Measurements from ENCODE around the gene KCNG2.

KCNG2 gene

GRCh38 chr18:79800371-79801180 is 2.8 kb downstream of the KCNG2 start:
- DNase-seq, result no peak

- no peak for DNase-seq
Observed at GRCh38 chr18:79801217-79801616, 3.5 kb downstream of the KCNG2 start.

- no peak for DNase-seq
Observed at GRCh38 chr18:79801641-79802040, 3.9 kb downstream of the KCNG2 start.

DNA sequence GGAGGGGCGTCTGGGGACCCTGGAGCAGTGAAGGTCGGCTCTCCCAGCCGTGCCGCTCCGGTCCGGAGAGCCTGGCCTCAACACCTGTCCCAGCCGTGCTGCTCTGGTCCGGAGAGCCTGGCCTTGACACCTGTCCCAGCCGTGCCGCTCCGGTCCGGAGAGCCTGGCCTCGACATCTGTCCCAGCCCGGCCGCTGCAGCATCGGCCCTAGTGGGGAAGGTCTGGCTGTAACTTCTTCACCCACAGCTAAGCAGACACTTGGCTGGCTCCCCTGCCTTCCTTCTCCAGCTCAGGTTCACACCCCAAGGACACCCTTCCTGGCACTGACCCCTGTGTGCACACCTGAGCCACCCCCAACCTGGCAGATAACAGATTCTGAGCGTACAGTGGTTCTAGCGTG is 4.6 kb downstream of the KCNG2 start:
- DNase-seq, result no peak

DNA sequence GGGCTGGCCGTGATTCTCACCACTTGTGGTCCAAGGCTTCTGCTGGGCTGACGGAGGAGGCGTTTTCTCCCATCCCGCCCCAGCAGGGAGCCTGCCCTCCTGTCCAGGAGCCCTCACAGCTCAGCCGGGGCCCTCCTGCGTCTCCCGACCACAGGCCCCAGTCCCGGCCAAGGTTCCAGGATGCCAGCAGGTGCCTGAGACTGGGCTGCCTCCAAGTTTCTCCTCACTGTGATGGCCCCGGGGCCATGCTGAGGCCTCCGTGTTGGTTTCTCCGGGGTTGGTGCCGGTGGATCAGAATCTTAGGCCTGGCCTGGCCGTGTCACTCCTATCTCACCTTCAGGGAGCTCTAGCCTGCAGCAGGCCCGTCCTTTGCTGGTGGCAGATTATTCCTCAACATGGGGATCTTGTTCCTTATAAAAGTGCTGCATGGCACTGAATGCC is 5.9 kb downstream of the KCNG2 start:
- no peak for DNase-seq

GRCh38 chr18:79804130-79804787 is 6.5 kb downstream of the KCNG2 start:
- no peak for DNase-seq

- no peak for DNase-seq
Observed at GRCh38 chr18:79805211-79805887, 7.6 kb downstream of the KCNG2 start.

GRCh38 chr18:79805926-79806487 is 8.3 kb downstream of the KCNG2 start:
- no peak for DNase-seq

DNA sequence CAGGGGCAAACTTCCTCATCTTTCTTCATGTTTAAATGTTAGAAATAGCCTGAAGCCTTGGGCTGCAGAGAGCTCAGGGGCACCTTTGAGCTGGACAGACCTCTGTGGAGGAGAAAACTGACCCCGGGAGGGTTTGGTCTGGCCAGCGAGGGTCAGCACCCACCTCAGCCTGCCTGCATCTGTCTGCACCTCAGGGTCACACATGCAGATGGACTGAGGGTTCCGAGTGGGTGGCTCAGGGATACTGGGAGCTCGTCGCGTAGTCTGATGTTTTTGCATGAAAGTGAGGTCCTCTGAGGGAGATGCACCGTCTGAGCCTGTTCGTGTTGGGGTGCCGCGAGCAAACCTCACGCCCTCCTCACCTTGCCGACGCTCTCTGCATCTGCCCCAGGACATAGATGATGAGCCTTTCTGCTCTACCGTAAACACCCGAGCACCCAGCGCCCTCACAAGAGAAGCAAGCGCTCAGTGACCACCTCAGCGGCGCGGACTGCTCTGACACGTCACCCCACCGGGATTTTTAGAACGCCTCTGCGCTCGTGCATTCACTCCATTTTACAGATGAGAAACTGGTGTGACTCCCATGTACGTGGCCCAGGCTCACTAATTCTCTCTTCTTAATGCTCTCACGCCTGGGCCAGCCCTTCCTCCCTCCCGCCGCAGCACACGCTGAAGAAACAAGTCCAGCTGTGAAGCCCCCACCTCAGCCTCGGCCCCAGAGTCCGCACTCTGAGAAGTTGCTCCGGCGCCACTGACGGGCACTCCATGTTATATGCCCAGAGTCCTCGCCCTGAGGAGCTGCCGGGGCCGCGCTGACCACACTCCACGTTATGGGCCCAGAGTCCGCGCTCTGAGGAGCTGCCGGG is 9.5 kb downstream of the KCNG2 start:
- no peak for DNase-seq

DNA sequence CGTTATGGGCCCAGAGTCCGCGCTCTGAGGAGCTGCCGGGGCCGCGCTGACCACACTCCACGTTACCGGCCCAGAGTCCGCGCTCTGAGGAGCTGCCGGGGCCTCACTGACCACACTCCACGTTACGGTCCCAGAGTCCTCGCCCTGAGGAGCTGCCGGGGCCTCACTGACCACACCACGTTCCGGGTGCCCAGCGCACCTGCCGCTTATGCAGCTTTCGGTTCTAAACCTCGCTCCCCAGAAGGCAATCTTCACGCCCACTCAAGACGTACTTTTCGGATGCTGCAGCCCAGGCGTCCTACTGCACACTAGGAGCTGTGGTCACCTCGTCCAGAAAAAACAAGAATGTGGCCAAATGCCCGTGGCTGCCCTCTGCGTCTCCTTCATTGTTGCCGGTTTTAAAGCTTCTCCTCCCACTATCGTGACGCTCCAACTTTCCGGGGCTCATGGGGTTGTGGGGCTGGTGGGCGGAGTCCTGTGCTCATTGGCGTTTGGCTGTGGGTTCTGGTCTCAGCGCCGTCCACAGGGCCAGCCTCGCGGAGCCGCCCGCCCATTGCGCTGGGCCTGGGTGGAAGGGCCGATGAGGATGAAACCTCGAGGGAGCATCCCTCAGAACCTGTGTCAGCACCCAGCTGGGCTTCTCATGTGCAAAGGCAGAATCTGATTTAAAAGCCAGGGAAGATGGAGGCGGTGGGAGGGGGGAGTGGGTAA is 11.9 kb downstream of the KCNG2 start:
- DNase-seq, result no peak

DNA sequence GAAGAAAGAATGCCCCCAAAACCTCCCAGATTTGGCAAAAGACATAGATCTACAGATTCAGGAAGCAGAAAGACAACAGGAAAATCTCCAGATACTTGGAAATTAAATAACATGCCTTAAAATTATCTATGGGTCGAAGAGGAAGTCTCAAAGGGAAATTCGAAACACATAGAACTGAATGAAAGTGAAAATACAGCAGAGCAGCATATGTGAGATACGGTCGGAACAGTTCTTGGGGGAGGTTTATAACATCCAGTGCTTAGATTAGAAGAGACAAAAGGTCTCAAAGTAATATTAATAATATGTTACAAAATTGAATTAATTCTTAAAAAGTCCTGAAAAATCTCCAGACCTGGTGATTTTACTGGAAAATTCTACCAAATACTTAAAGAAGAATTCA is 14.3 kb downstream of the KCNG2 start:
- DNase-seq, result no peak

DNA sequence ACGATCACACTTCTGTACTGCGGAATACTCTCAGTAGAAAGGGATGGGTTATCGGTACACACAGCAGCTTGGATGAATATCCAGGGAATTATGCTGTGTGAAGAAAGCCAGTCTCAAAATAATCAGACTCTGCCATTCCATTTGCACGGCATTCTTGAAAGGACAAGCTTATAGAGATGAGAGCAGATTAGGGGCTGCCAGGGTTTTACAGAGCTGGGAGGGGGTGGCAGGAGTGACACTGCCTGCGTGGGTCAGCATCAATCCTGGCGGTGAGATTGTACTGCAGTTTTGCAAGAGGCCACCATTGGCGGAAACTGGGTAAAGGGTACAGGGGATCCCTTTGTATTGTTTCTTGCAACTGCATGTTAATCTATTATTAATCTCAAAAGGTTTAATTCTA is 16.6 kb downstream of the KCNG2 start:
- no peak for DNase-seq

- no peak for DNase-seq
Observed at GRCh38 chr18:79815657-79816056, 17.9 kb downstream of the KCNG2 start.

DNA sequence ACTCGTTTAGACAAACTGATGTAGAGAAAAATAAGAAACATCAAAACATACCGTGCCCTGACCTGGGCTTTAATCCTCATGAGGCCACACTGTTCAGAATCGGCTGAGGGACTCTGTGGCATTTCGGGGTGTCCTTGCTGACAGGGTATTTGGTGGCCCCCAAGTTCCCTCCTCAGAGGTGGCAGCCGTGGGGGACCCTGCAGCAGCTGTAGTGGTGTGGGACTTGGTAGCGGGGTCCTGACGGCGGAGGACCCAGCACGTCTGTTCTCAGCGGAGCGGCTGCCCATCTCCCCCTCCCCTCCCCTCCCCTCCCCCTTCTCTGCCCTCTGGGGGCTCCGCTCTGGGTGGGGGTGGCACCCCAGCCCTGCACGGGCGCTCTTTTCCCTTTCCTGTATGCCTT is 18.4 kb downstream of the KCNG2 start:
- DNase-seq, result no peak

DNA sequence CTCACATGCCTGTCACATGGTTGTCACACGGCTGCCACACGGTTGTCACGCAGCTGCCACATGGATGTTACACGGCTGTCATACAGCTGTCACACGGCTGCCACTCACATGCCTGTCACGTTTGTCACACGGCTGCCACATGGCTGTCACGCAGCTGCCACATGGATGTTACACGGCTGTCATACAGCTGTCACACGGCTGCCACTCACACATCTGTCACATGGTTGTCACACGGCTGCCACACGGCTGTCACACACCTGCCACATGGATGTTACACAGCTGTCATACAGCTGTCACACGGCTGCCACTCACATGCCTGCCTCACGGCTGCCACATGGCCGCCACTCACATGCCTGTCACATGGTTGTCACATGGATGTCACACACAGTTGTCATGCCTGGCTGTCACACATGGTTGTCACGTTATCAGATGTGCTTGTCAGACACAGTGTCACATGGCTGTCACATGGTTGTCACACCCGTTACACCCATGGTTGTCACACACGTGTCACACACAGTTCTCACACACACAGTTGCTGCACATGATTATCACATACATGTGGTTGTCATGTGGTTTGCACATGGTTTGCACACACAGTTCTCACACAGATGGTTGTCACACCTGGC is 19.4 kb downstream of the KCNG2 start:
- DNase-seq, result no peak

DNA sequence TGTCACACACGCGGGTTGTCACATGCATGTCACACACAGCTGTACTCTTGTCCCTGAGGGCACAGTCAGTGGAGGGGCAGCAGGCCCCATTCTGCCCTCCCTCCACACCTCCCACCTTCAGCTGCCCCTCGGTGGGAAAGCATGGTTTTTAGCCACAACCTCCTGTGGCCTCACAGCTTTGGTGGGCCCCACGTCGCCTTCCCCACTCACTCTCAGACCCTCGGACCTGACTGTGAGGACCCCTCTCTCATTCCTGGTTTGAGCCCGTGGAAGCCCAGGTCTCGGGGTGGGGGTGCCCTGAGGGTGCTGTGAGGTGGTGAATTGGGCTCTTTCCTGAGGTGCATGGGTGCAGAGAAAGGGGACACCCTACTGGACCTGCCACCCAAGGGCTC is 19.9 kb downstream of the KCNG2 start:
- no peak for DNase-seq

GRCh38 chr18:79818036-79818435 is 20.3 kb downstream of the KCNG2 start:
- no peak for DNase-seq

DNA sequence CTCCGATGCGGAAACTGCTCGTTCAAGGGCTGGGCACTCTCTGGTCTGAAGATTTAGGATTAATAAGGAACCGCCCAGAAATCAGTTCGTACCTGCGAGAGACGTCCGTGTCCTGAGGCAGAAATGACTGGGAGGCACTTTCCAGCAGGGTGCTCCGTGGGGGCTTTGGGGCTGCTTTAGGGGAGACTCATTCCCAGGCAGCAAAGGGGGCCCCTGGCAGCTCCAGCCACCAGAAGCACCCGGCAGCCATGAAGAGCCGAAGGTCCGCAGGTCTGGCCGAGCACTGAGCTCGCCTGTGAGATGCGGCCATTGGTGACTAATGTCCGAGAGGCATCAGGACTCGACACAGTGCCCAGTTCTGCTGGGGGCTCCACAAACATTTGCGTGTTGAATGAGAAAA is 20.9 kb downstream of the KCNG2 start:
- no peak for DNase-seq

DNA sequence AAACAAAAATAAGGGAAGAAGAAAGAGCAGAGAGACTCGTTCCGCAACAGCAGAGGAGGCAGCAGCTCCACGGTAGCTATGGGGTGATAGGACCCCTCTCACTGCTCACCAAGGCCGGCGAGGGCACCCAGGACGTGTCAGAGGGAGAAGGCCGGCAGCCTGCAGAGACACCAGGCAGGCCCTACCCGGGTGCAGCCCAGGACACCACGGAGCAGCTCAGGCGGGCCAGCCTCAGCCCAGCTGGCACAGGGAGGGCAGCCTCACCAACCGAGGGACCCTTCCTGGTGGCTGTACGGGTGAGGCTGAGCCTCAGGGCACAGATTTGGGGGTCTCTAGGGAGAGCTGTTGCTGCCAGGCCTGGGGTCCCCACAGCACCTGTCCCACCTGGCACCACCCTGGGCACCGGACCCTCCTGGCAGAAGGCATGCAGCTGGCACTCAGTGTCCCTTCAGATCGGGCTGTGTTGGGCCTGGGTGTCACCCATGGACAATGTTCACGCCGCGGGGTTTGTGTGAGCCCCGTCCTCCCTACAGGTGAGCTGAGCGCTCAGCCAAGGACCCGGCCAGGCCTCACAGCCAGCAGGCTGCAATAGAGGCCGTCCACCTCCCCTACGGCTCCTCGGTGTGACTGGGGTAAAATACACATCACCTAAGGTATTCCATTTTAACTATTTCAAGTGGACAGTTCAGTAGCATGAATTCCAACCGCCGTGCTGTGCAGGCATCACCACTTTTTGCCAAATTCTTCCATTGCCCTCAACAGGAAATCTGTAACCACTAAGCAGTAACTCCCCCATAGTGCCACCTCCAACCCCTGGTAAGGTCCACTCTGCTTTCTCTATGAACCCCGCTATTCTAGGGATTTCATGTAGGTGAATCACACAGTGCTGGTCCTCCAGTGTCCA is 21.6 kb downstream of the KCNG2 start:
- no peak for DNase-seq

GRCh38 chr18:79819968-79820351 is 22.2 kb downstream of the KCNG2 start:
- DNase-seq, result no peak

All from activated gamma-delta T cell (primary cell).